Mesendoderm (in vitro differentiated cells): ENCODE data around the gene GRB14.

Source experiments
- DNase-seq: peaks from one replicate; pipeline ENCODE4 v3.0.0; 2013
- H2AK5ac ChIP-seq: 2 replicates; pipeline ENCODE4 v1.6.1; 2013; ENCODE audit warnings: low read length, inconsistent platforms
- H2BK120ac ChIP-seq: 2 replicates; pipeline ENCODE4 v1.6.1; 2013; ENCODE audit warnings: low read depth, mild to moderate bottlenecking, low read length, moderate library complexity, mixed read lengths
- H2BK15ac ChIP-seq: replicated peaks from 2 replicates; pipeline ENCODE4 v1.6.1; 2013; ENCODE audit warnings: low read depth, mild to moderate bottlenecking, moderate library complexity
- H2BK5ac ChIP-seq: 2 replicates; pipeline ENCODE4 v1.6.1; 2013; ENCODE audit warnings: low read length, inconsistent platforms
- H3K18ac ChIP-seq: 2 replicates; pipeline ENCODE4 v1.6.1; 2013; ENCODE audit warnings: mild to moderate bottlenecking, low read length, mixed read lengths
- H3K23ac ChIP-seq: one replicate; pipeline ENCODE4 v1.6.1; 2013; ENCODE audit warnings: low read length
- H3K27ac ChIP-seq: 2 replicates; pipeline ENCODE4 v1.5.1; 2013; ENCODE audit warnings: low read depth, mild to moderate bottlenecking, inconsistent platforms, low read length, moderate library complexity
- H3K27me3 ChIP-seq: 2 replicates; pipeline ENCODE4 v1.6.1; 2013; ENCODE audit warnings: low read length, control low read depth, mild to moderate bottlenecking, inconsistent platforms; ENCODE audit not compliant: insufficient read depth, poor library complexity
- H3K36me3 ChIP-seq: 2 replicates; pipeline ENCODE4 v1.6.1; 2013; ENCODE audit warnings: low read length, inconsistent platforms; ENCODE audit not compliant: control insufficient read depth, insufficient read depth
- H3K4ac ChIP-seq: one replicate; pipeline ENCODE4 v1.6.1; 2013; ENCODE audit warnings: low read depth, mild to moderate bottlenecking, low read length, moderate library complexity
- H3K4me1 ChIP-seq: 2 replicates; pipeline ENCODE4 v1.6.1; 2013; ENCODE audit warnings: low read depth, low read length, inconsistent platforms; ENCODE audit not compliant: control insufficient read depth
- H3K4me2 ChIP-seq: 2 replicates; pipeline ENCODE4 v1.6.1; 2013; ENCODE audit warnings: low read length
- H3K4me3 ChIP-seq: 2 replicates; pipeline ENCODE4 v1.5.1; 2013; ENCODE audit warnings: mild to moderate bottlenecking, low read length
- H3K56ac ChIP-seq: one replicate; pipeline ENCODE4 v1.6.1; 2013; ENCODE audit warnings: low read length
- H3K79me1 ChIP-seq: 2 replicates; pipeline ENCODE4 v1.6.1; 2013; ENCODE audit warnings: low read length, inconsistent platforms
- H3K79me2 ChIP-seq: 2 replicates; pipeline ENCODE4 v1.6.1; 2013; ENCODE audit warnings: mild to moderate bottlenecking, low read length; ENCODE audit not compliant: control insufficient read depth, insufficient read depth
- H3K9ac ChIP-seq: 2 replicates; pipeline ENCODE4 v1.6.1; 2013; ENCODE audit warnings: low read length, inconsistent platforms
- H4K5ac ChIP-seq: one replicate; pipeline ENCODE4 v1.6.1; 2013; ENCODE audit warnings: low read length
- H4K8ac ChIP-seq: one replicate; pipeline ENCODE4 v1.6.1; 2013; ENCODE audit warnings: low read depth, mild to moderate bottlenecking, control low read depth, low read length, moderate library complexity
- WGBS: extraction: QIAGEN DNeasy Blood & Tissue Kit; methylation state at CpG from one replicate; pipeline ENCODE4 v1.1.7; 2013; ENCODE audit warnings: low lambda C conversion rate, missing lambda C conversion rate; ENCODE audit not compliant: insufficient coverage; ENCODE audit errors: extremely low coverage; 5-methylcytosine and 5-hydroxymethylcytosine counted together

The GRB14 gene

DNA sequence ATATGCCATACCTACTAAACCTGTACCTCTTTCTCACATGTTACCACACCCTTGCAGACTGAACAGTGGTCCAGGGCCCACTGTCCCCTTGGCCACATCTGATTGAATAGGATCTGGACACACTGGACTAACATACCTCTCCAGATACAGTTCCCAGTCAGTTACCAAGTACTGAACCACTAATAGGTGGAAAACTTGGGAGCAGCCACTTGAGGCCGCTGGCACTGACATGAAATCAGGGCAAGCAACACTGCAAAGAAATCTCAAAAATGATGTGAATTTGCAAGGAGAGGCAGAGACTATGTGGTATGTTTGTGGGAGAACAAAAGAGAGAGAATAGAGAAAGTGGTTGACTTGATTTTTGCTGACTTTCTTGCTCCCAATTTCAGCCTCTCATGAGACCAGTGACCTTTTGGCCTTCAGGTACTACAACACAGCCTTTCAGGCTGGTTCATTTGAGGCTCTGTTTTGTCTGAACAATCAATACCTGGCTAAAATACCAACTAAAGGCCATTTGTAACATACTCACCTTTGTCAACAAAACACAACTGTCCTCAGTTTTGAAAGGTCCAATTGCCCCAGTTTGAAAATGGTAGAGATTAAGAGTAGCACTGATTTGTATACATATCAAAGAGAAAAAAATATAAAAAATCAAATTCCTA lies 7.8 kb downstream of the GRB14 start:
- H2AK5ac ChIP-seq, result no peak overlapping the region
- no peak overlapping the region for H3K23ac ChIP-seq
- no peaks in the 10 kb centered on the region for H3K79me1 ChIP-seq
- no peaks in the 10 kb centered on the region for H3K4me1 ChIP-seq
- no peaks in the 10 kb centered on the region for H3K36me3 ChIP-seq
- H3K4ac ChIP-seq, result no peak overlapping the region
- no peak overlapping the region for H3K4me3 ChIP-seq
- H4K8ac ChIP-seq, result no peak overlapping the region
- no peak for DNase-seq
- no peaks in the 10 kb centered on the region for H3K79me2 ChIP-seq
- H3K56ac ChIP-seq, result no peak overlapping the region
- H2BK5ac ChIP-seq, result no peak overlapping the region
- no peak overlapping the region for H3K27ac ChIP-seq
- H3K18ac ChIP-seq, result no peak overlapping the region
- no peaks in the 10 kb centered on the region for H3K27me3 ChIP-seq
- no CpG with 5 or more reads among the region's 1 CpG for WGBS
- no peak overlapping the region for H3K4me2 ChIP-seq
- H4K5ac ChIP-seq, result no peak overlapping the region
- H2BK120ac ChIP-seq, result no peak overlapping the region
- H3K9ac ChIP-seq, result no peak overlapping the region
- H2BK15ac ChIP-seq, result no peak overlapping the region

DNA sequence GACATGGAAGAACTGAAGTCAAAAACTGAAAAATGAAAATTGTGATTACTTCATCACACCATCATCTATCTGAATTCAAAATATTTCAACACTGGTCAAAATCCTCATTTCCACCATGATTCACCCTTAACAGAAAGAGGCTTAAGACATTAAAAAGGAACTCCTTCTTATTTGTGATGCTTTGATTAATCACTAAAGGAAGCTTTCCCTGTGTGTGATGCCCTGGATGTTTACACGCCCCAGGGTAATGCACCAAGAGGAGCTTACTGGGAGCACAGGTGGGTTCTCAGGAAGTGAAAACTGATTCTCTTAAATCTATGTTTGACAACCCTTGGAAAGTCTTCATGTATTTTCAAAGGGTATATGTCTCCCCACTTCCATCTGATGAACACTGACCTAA lies 11.5 kb downstream of the GRB14 start:
- H3K4me1 ChIP-seq, result no peaks in the 10 kb centered on the region
- no peak overlapping the region for H4K5ac ChIP-seq
- no peaks in the 10 kb centered on the region for H3K79me2 ChIP-seq
- no peaks in the 10 kb centered on the region for H3K36me3 ChIP-seq
- H3K4me3 ChIP-seq, result no peak overlapping the region
- H2BK5ac ChIP-seq, result no peak overlapping the region
- H4K8ac ChIP-seq, result no peak overlapping the region
- no peak overlapping the region for H3K23ac ChIP-seq
- H3K27me3 ChIP-seq, result no peaks in the 10 kb centered on the region
- no peak overlapping the region for H3K4me2 ChIP-seq
- no peak overlapping the region for H2AK5ac ChIP-seq
- H3K9ac ChIP-seq, result no peak overlapping the region
- no peak overlapping the region for H2BK15ac ChIP-seq
- H3K27ac ChIP-seq, result no peak overlapping the region
- H3K18ac ChIP-seq, result no peak overlapping the region
- H2BK120ac ChIP-seq, result no peak overlapping the region
- no peak for DNase-seq
- no peak overlapping the region for H3K56ac ChIP-seq
- WGBS, result no CpG with 5 or more reads among the region's 1 CpG
- no peaks in the 10 kb centered on the region for H3K79me1 ChIP-seq
- H3K4ac ChIP-seq, result no peak overlapping the region

DNA sequence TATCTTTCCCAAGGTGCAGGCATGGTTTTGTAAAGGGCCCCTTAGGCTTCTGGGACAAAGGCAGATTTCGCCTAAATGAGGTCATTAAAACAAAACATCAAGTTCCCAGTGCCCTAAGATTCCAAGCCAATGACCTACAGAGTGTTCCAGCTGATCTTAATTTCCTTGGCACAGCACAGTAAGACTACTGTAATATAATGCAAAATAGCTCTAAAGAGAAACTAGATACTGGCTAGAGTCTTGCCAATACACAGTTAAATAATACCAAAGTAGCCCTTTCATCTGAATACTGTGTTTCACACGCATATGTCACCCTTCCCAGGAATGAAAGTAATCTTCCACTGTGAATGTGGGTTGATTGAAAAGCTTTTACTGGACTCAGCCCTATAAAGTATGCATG lies 14.7 kb downstream of the GRB14 start:
- H2BK15ac ChIP-seq, result no peak overlapping the region
- H3K4ac ChIP-seq, result no peak overlapping the region
- no peak overlapping the region for H4K8ac ChIP-seq
- no peak overlapping the region for H3K4me2 ChIP-seq
- no peak overlapping the region for H3K56ac ChIP-seq
- no peaks in the 10 kb centered on the region for H3K4me1 ChIP-seq
- H3K79me1 ChIP-seq, result no peaks in the 10 kb centered on the region
- H2BK5ac ChIP-seq, result no peak overlapping the region
- no peaks in the 10 kb centered on the region for H3K36me3 ChIP-seq
- H3K18ac ChIP-seq, result no peak overlapping the region
- H3K79me2 ChIP-seq, result no peaks in the 10 kb centered on the region
- H4K5ac ChIP-seq, result no peak overlapping the region
- no peak overlapping the region for H2BK120ac ChIP-seq
- no peak overlapping the region for H2AK5ac ChIP-seq
- no peak overlapping the region for H3K27ac ChIP-seq
- H3K27me3 ChIP-seq, result no peaks in the 10 kb centered on the region
- no peak overlapping the region for H3K4me3 ChIP-seq
- H3K23ac ChIP-seq, result no peak overlapping the region
- H3K9ac ChIP-seq, result no peak overlapping the region
- peak; percentile 37 for DNase-seq
- no CpG with 5 or more reads among the region's 2 CpGs for WGBS

DNA sequence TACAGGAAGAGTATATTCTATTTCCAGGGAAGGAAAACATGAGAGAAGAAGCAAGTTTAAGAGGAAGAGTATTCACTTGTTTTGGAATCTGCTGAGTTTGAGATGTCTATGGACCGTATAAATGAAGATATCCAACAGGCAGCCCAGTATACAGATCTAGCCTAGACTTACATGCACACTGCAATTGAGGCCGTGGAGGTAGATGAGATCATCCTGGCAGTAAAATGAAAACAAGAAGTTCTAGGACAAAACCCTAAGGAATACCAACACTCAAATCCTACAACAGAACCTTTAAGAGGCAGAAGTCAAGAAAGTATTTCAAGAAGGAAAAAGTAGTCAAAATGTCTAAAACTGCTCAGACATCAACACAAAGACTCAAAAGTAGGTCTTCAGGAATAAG lies 16.0 kb downstream of the GRB14 start:
- H3K9ac ChIP-seq, result no peak overlapping the region
- H2BK15ac ChIP-seq, result no peak overlapping the region
- H2AK5ac ChIP-seq, result no peak overlapping the region
- H3K36me3 ChIP-seq, result no peaks in the 10 kb centered on the region
- WGBS, result no CpG with 5 or more reads among the region's 2 CpGs
- H3K79me1 ChIP-seq, result no peaks in the 10 kb centered on the region
- DNase-seq, result no peak
- no peaks in the 10 kb centered on the region for H3K27me3 ChIP-seq
- H3K18ac ChIP-seq, result no peak overlapping the region
- no peak overlapping the region for H4K8ac ChIP-seq
- H3K4me1 ChIP-seq, result no peaks in the 10 kb centered on the region
- H3K4me3 ChIP-seq, result no peak overlapping the region
- no peak overlapping the region for H4K5ac ChIP-seq
- no peak overlapping the region for H3K56ac ChIP-seq
- H3K23ac ChIP-seq, result no peak overlapping the region
- no peak overlapping the region for H3K27ac ChIP-seq
- H3K4ac ChIP-seq, result no peak overlapping the region
- no peak overlapping the region for H2BK120ac ChIP-seq
- no peaks in the 10 kb centered on the region for H3K79me2 ChIP-seq
- H2BK5ac ChIP-seq, result no peak overlapping the region
- no peak overlapping the region for H3K4me2 ChIP-seq

DNA sequence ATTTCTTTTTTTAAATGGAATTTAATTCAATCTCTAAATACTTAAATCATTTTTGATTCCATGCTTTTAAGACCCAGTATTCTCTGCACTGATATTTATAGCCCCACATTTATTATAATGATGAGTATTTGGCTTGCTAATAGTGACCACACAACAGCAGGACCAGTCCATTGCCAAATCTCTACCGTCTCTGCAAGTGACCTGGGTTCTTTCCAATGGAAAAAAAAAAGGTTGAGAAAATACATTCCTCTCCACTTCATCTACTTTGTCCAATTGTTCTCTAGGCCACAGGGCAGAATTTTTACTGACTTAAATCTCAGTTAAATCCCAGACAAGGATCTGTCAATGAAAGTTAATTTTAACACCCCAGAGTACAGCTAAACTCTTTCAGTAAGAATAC lies 20.5 kb downstream of the GRB14 start:
- H4K5ac ChIP-seq, result no peak overlapping the region
- H3K23ac ChIP-seq, result no peak overlapping the region
- no peaks in the 10 kb centered on the region for H3K79me2 ChIP-seq
- no peak overlapping the region for H3K27ac ChIP-seq
- H2BK120ac ChIP-seq, result no peak overlapping the region
- no peak overlapping the region for H3K18ac ChIP-seq
- H2BK15ac ChIP-seq, result no peak overlapping the region
- H3K4ac ChIP-seq, result no peak overlapping the region
- no peaks in the 10 kb centered on the region for H3K4me1 ChIP-seq
- no CpG with 5 or more reads among the region's 1 CpG for WGBS
- no peaks in the 10 kb centered on the region for H3K36me3 ChIP-seq
- H3K79me1 ChIP-seq, result no peaks in the 10 kb centered on the region
- H3K56ac ChIP-seq, result no peak overlapping the region
- DNase-seq, result no peak
- no peaks in the 10 kb centered on the region for H3K27me3 ChIP-seq
- no peak overlapping the region for H2BK5ac ChIP-seq
- H4K8ac ChIP-seq, result no peak overlapping the region
- no peak overlapping the region for H3K9ac ChIP-seq
- no peak overlapping the region for H3K4me3 ChIP-seq
- no peak overlapping the region for H2AK5ac ChIP-seq
- no peak overlapping the region for H3K4me2 ChIP-seq

DNA sequence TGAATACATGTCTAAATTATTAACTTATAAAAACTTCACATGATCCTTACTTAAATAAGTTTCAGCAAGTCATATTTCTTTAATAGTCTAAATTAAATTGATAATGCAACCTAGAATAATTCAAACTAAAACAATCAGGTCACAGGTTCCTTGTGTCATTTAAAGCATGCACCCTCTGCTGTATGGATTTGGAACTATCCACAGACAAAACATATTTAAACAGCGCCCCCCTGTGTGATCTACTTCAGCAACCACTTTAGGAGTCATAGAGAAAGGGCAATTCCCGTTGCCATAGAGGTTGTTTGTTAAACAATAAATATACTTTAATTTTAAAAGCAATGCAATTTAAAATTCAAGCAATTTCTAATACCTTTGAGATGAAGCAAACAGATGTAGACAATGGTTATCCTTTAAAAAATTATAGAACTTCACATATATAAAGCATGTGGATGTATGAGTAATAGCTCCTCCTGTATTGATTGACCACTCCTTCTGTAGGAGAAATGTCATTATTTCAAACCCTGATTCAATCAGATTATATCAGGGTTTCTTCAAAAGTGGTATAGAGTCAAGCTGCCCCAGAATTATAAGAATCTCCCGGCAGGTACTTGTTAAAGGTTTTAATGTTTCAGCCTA lies 21.2 kb downstream of the GRB14 start:
- no peak overlapping the region for H2BK15ac ChIP-seq
- no CpG with 5 or more reads among the region's 3 CpGs for WGBS

More for the DNA sequence above, 21.2 kb downstream of the GRB14 start:
- DNase-seq, result peak; percentile 90
- Histone ChIP-seq H3K79me1 (no peaks in the 10 kb centered on the region), H3K9ac (no peak overlapping the region), H3K27me3 (no peaks in the 10 kb centered on the region), H3K79me2 (no peaks in the 10 kb centered on the region), H3K27ac (no peak overlapping the region), H4K8ac (no peak overlapping the region), H2AK5ac (no peak overlapping the region), H2BK120ac (no peak overlapping the region), H3K23ac (no peak overlapping the region), H3K18ac (no peak overlapping the region), H3K4me3 (no peak overlapping the region), H3K36me3 (no peaks in the 10 kb centered on the region), H3K56ac (no peak overlapping the region), H3K4ac (no peak overlapping the region), H3K4me2 (no peak overlapping the region), H4K5ac (no peak overlapping the region), H3K4me1 (no peaks in the 10 kb centered on the region), H2BK5ac (no peak overlapping the region)
